ENCODE data around the gene ANO5.

ANO5 gene

GRCh38 chr11:22244986-22245592 lies 52.2 kb downstream of the ANO5 start:
- WGBS, 2 donors (ENCODE audit: extremely low coverage in 2 of 2, insufficient read length in 2 of 2, insufficient replicate concordance in 1 of 2): no CpG with 5 or more reads among the region's 4 CpGs
- H3K4me3 ChIP-seq (ENCODE audit: low read length in 2 of 2): no peak overlapping the region
- H3K36me3 ChIP-seq (replicated peaks in 1 of 2; ENCODE audit: control insufficient read depth in 2 of 2, insufficient read depth in 2 of 2, low read length in 2 of 2): peaks cover 0 to 2% of the 10 kb centered on the region in 2 donors
- no peak overlapping the region for H3K27ac ChIP-seq (replicated peaks; ENCODE audit: low read length)
- no peak overlapping the region for H3K18ac ChIP-seq (ENCODE audit: low read length)
- DNase-seq (ENCODE audit: low spot score): peak; percentile 37
- no peak overlapping the region for H2BK5ac ChIP-seq (ENCODE audit: low read length)
- H2AFZ ChIP-seq (ENCODE audit: low read length): peak overlapping the region; percentile 41
- no peak overlapping the region for H3K14ac ChIP-seq (ENCODE audit: low read length)
- H4K91ac ChIP-seq (ENCODE audit: low read depth, low read length, poor library complexity): no peak overlapping the region
- H3K4ac ChIP-seq (ENCODE audit: low read length): no peak overlapping the region
- H3K4me1 ChIP-seq (ENCODE audit: control insufficient read depth in 2 of 2, insufficient read depth in 1 of 2, low read depth in 1 of 2, low read length in 2 of 2): no peaks in the 10 kb centered on the region
- H3K9me3 ChIP-seq (replicated peaks in 1 of 2; ENCODE audit: control insufficient read depth in 2 of 2, insufficient read depth in 1 of 2, low read depth in 1 of 2, low read length in 2 of 2): no peaks in the 10 kb centered on the region
- no peak overlapping the region for H2BK12ac ChIP-seq (ENCODE audit: low read length)
- H2BK120ac ChIP-seq (ENCODE audit: low read depth, low read length): no peak overlapping the region
- no peak overlapping the region for H3K9ac ChIP-seq (ENCODE audit: low read depth, low read length, poor library complexity)
- no peak overlapping the region for H3K23ac ChIP-seq (ENCODE audit: low read depth, low read length, poor library complexity)
- no peak overlapping the region for H3K4me2 ChIP-seq (ENCODE audit: insufficient read depth, low read length, poor library complexity, severe bottlenecking)
- no peak overlapping the region for H2BK15ac ChIP-seq (ENCODE audit: low read length)
- no peak overlapping the region for H4K8ac ChIP-seq (ENCODE audit: low read depth, low read length)
- H3K79me1 ChIP-seq (ENCODE audit: low read depth, low read length): no peaks in the 10 kb centered on the region
- no peak overlapping the region for H2AK5ac ChIP-seq (ENCODE audit: low read depth, low read length)
- H3K27me3 ChIP-seq (ENCODE audit: control insufficient read depth in 3 of 3, insufficient read depth in 3 of 3, low read depth in 1 of 3, low read length in 3 of 3): peaks cover 0 to 3% (median 0%) of the 10 kb centered on the region in 3 experiments

- Histone ChIP-seq H2BK12ac (ENCODE audit: low read length) (no peak overlapping the region), H3K4me1 (ENCODE audit: control insufficient read depth in 2 of 2, insufficient read depth in 1 of 2, low read depth in 1 of 2, low read length in 2 of 2) (no peaks in the 10 kb centered on the region), H3K18ac (ENCODE audit: low read length) (no peak overlapping the region), H3K36me3 (replicated peaks in 1 of 2; ENCODE audit: control insufficient read depth in 2 of 2, insufficient read depth in 2 of 2, low read length in 2 of 2) (peaks cover 0 to 1% of the 10 kb centered on the region in 2 donors), H4K8ac (ENCODE audit: low read depth, low read length) (no peak overlapping the region), H2BK15ac (ENCODE audit: low read length) (no peak overlapping the region), H3K4me2 (ENCODE audit: insufficient read depth, low read length, poor library complexity, severe bottlenecking) (no peak overlapping the region), H2BK120ac (ENCODE audit: low read depth, low read length) (no peak overlapping the region), H3K23ac (ENCODE audit: low read depth, low read length, poor library complexity) (no peak overlapping the region), H3K9me3 (replicated peaks in 1 of 2; ENCODE audit: control insufficient read depth in 2 of 2, insufficient read depth in 1 of 2, low read depth in 1 of 2, low read length in 2 of 2) (no peaks in the 10 kb centered on the region), H3K14ac (ENCODE audit: low read length) (no peak overlapping the region), H3K9ac (ENCODE audit: low read depth, low read length, poor library complexity) (no peak overlapping the region), H3K27ac (replicated peaks; ENCODE audit: low read length) (no peak overlapping the region), H3K27me3 (ENCODE audit: control insufficient read depth in 3 of 3, insufficient read depth in 3 of 3, low read depth in 1 of 3, low read length in 3 of 3) (peaks cover 0 to 3% (median 0%) of the 10 kb centered on the region in 3 experiments), H3K79me1 (ENCODE audit: low read depth, low read length) (no peaks in the 10 kb centered on the region), H2AK5ac (ENCODE audit: low read depth, low read length) (no peak overlapping the region), H3K4me3 (ENCODE audit: low read length in 2 of 2) (no peak overlapping the region), H2AFZ (ENCODE audit: low read length) (no peak overlapping the region), H3K4ac (ENCODE audit: low read length) (no peak overlapping the region), H4K91ac (ENCODE audit: low read depth, low read length, poor library complexity) (no peak overlapping the region), H2BK5ac (ENCODE audit: low read length) (no peak overlapping the region)
- DNase-seq (ENCODE audit: low spot score): no peak
- WGBS, 2 donors (ENCODE audit: extremely low coverage in 2 of 2, insufficient read length in 2 of 2, insufficient replicate concordance in 1 of 2): no CpG with 5 or more reads among the region's 1 CpG
Observed at GRCh38 chr11:22246992-22247391, 54.1 kb downstream of the ANO5 start.

- Histone ChIP-seq H2BK12ac (ENCODE audit: low read length) (no peak overlapping the region), H4K91ac (ENCODE audit: low read depth, low read length, poor library complexity) (no peak overlapping the region), H2BK120ac (ENCODE audit: low read depth, low read length) (no peak overlapping the region), H2AK5ac (ENCODE audit: low read depth, low read length) (no peak overlapping the region), H3K9me3 (replicated peaks in 1 of 2; ENCODE audit: control insufficient read depth in 2 of 2, insufficient read depth in 1 of 2, low read depth in 1 of 2, low read length in 2 of 2) (no peaks in the 10 kb centered on the region), H2BK5ac (ENCODE audit: low read length) (no peak overlapping the region), H3K4ac (ENCODE audit: low read length) (no peak overlapping the region), H3K27me3 (ENCODE audit: control insufficient read depth in 3 of 3, insufficient read depth in 3 of 3, low read depth in 1 of 3, low read length in 3 of 3) (peaks cover 0 to 3% (median 0%) of the 10 kb centered on the region in 3 experiments), H4K8ac (ENCODE audit: low read depth, low read length) (no peak overlapping the region), H3K4me1 (ENCODE audit: control insufficient read depth in 2 of 2, insufficient read depth in 1 of 2, low read depth in 1 of 2, low read length in 2 of 2) (no peaks in the 10 kb centered on the region), H3K14ac (ENCODE audit: low read length) (no peak overlapping the region), H3K18ac (ENCODE audit: low read length) (no peak overlapping the region), H3K23ac (ENCODE audit: low read depth, low read length, poor library complexity) (no peak overlapping the region), H3K36me3 (replicated peaks in 1 of 2; ENCODE audit: control insufficient read depth in 2 of 2, insufficient read depth in 2 of 2, low read length in 2 of 2) (no peaks in the 10 kb centered on the region), H3K4me3 (ENCODE audit: low read length in 2 of 2) (no peak overlapping the region), H2AFZ (ENCODE audit: low read length) (no peak overlapping the region), H2BK15ac (ENCODE audit: low read length) (no peak overlapping the region), H3K79me1 (ENCODE audit: low read depth, low read length) (no peaks in the 10 kb centered on the region), H3K9ac (ENCODE audit: low read depth, low read length, poor library complexity) (no peak overlapping the region), H3K4me2 (ENCODE audit: insufficient read depth, low read length, poor library complexity, severe bottlenecking) (no peak overlapping the region), H3K27ac (replicated peaks; ENCODE audit: low read length) (no peak overlapping the region)
- no peak for DNase-seq (ENCODE audit: low spot score)
- no CpG with 5 or more reads among the region's 1 CpG for WGBS, 2 donors (ENCODE audit: extremely low coverage in 2 of 2, insufficient read length in 2 of 2, insufficient replicate concordance in 1 of 2)
Observed at GRCh38 chr11:22249871-22250270, 57.0 kb downstream of the ANO5 start.

- Histone ChIP-seq H2BK120ac (ENCODE audit: low read depth, low read length) (no peak overlapping the region), H3K4ac (ENCODE audit: low read length) (no peak overlapping the region), H3K36me3 (replicated peaks in 1 of 2; ENCODE audit: control insufficient read depth in 2 of 2, insufficient read depth in 2 of 2, low read length in 2 of 2) (peaks cover 0 to 2% of the 10 kb centered on the region in 2 donors), H2AFZ (ENCODE audit: low read length) (no peak overlapping the region), H2AK5ac (ENCODE audit: low read depth, low read length) (no peak overlapping the region), H4K8ac (ENCODE audit: low read depth, low read length) (no peak overlapping the region), H3K27me3 (ENCODE audit: control insufficient read depth in 3 of 3, insufficient read depth in 3 of 3, low read depth in 1 of 3, low read length in 3 of 3) (no peaks in the 10 kb centered on the region), H2BK12ac (ENCODE audit: low read length) (no peak overlapping the region), H3K23ac (ENCODE audit: low read depth, low read length, poor library complexity) (no peak overlapping the region), H3K4me1 (ENCODE audit: control insufficient read depth in 2 of 2, insufficient read depth in 1 of 2, low read depth in 1 of 2, low read length in 2 of 2) (no peaks in the 10 kb centered on the region), H3K18ac (ENCODE audit: low read length) (no peak overlapping the region), H2BK15ac (ENCODE audit: low read length) (no peak overlapping the region), H3K9me3 (replicated peaks in 1 of 2; ENCODE audit: control insufficient read depth in 2 of 2, insufficient read depth in 1 of 2, low read depth in 1 of 2, low read length in 2 of 2) (no peaks in the 10 kb centered on the region), H4K91ac (ENCODE audit: low read depth, low read length, poor library complexity) (no peak overlapping the region), H3K4me2 (ENCODE audit: insufficient read depth, low read length, poor library complexity, severe bottlenecking) (no peak overlapping the region), H2BK5ac (ENCODE audit: low read length) (no peak overlapping the region), H3K14ac (ENCODE audit: low read length) (no peak overlapping the region), H3K4me3 (ENCODE audit: low read length in 2 of 2) (no peak overlapping the region), H3K27ac (replicated peaks; ENCODE audit: low read length) (no peak overlapping the region), H3K9ac (ENCODE audit: low read depth, low read length, poor library complexity) (no peak overlapping the region), H3K79me1 (ENCODE audit: low read depth, low read length) (no peaks in the 10 kb centered on the region)
- no peak for DNase-seq (ENCODE audit: low spot score)
- no CpG with 5 or more reads among the region's 1 CpG for WGBS, 2 donors (ENCODE audit: extremely low coverage in 2 of 2, insufficient read length in 2 of 2, insufficient replicate concordance in 1 of 2)
Observed at GRCh38 chr11:22256876-22257275, 64.0 kb downstream of the ANO5 start.

All from neuronal stem cell (in vitro differentiated cells).